Loucy (cell line): ENCODE results near the gene SLAMF7.

Source experiments
- H2AFZ ChIP-seq: fragments of 200-600 bp; sonication (generic); 2 replicates; pipeline ENCODE4 v1.6.0; 2016; ENCODE audit warnings: antibody characterized with exemption, mild to moderate bottlenecking, low read length, moderate library complexity
- H3F3A ChIP-seq: fragments of 200-600 bp; 2 replicates; pipeline ENCODE4 v1.6.0; 2016; ENCODE audit warnings: antibody characterized with exemption, low read depth, mild to moderate bottlenecking
- H3K27me3 ChIP-seq: fragments of 200-600 bp; sonication (generic); 2 replicates; pipeline ENCODE4 v1.6.1; 2014; ENCODE audit warnings: low read length, mild to moderate bottlenecking; ENCODE audit not compliant: insufficient read depth, poor library complexity, severe bottlenecking
- H3K36me3 ChIP-seq: fragments of 200-600 bp; sonication (generic); 2 replicates; pipeline ENCODE4 v1.6.1; 2016; ENCODE audit warnings: low read length; ENCODE audit not compliant: insufficient read depth
- H3K4me1 ChIP-seq: fragments of 200-600 bp; sonication (generic); 2 replicates; pipeline ENCODE4 v1.5.1; 2014; ENCODE audit warnings: low read length, mild to moderate bottlenecking; ENCODE audit not compliant: insufficient read depth, poor library complexity, severe bottlenecking
- H3K4me2 ChIP-seq: fragments of 200-600 bp; sonication (generic); 2 replicates; pipeline ENCODE4 v1.6.0; 2014; ENCODE audit warnings: antibody characterized with exemption, low read length, low read depth, mild to moderate bottlenecking; ENCODE audit not compliant: poor library complexity, severe bottlenecking
- H3K4me3 ChIP-seq: fragments of 200-600 bp; sonication (generic); 2 replicates; pipeline ENCODE4 v1.5.1; 2014; ENCODE audit warnings: low read length, mild to moderate bottlenecking, mixed read lengths; ENCODE audit not compliant: poor library complexity, severe bottlenecking
- H3K79me2 ChIP-seq: fragments of 200-600 bp; sonication (generic); 2 replicates; pipeline ENCODE4 v1.6.1; 2014; ENCODE audit warnings: low read length; ENCODE audit not compliant: insufficient read depth
- H3K9ac ChIP-seq: fragments of 200-600 bp; sonication (generic); 2 replicates; pipeline ENCODE4 v1.6.0; 2014; ENCODE audit warnings: mild to moderate bottlenecking, low read depth, low read length, moderate library complexity; ENCODE audit not compliant: poor library complexity, severe bottlenecking
- H3K9me2 ChIP-seq: fragments of 200-600 bp; sonication (generic); replicated peaks from 2 replicates; pipeline ENCODE4 v1.6.1; 2016; ENCODE audit warnings: low read depth, low read length, mixed read lengths
- H3K9me3 ChIP-seq: fragments of 200-600 bp; sonication (generic); 2 replicates; pipeline ENCODE4 v1.6.1; 2014; ENCODE audit warnings: mild to moderate bottlenecking, antibody characterized with exemption, low read length, low read depth; ENCODE audit not compliant: insufficient read depth
- H4K20me1 ChIP-seq: fragments of 200-600 bp; sonication (generic); 2 replicates; pipeline ENCODE4 v1.6.0; 2014; ENCODE audit warnings: antibody characterized with exemption, low read length, mild to moderate bottlenecking; ENCODE audit not compliant: insufficient read depth, poor library complexity, severe bottlenecking
- EZH2phosphoT487 ChIP-seq: fragments of 200-600 bp; IDR thresholded peaks from 2 replicates; pipeline ENCODE4 v1.6.1; 2018; ENCODE audit warnings: antibody characterized with exemption, mild to moderate bottlenecking, moderate library complexity, borderline replicate concordance
- TF ChIP-seq, protein P1 (sequence below): fragments of 200-600 bp; sonication (generic); conservative IDR thresholded peaks from 2 replicates; pipeline ENCODE4 v1.5.1; 2014; ENCODE audit warnings: mild to moderate bottlenecking, antibody characterized with exemption, low read length

Gene SLAMF7

GRCh38 chr1:160761886-160762285 is 22.8 kb downstream of the SLAMF7 start:
- Histone ChIP-seq H3K79me2 (no peaks in the 10 kb centered on the region), H3F3A (no peaks in the 10 kb centered on the region), H3K27me3 (no peaks in the 10 kb centered on the region), H3K9ac (no peak overlapping the region), H3K4me3 (no peak overlapping the region), H2AFZ (no peak overlapping the region), H3K9me3 (no peaks in the 10 kb centered on the region), H3K4me1 (peaks cover 4% of the 10 kb centered on the region), H3K4me2 (no peak overlapping the region), H4K20me1 (no peaks in the 10 kb centered on the region), H3K36me3 (no peaks in the 10 kb centered on the region), H3K9me2 (no peaks in the 10 kb centered on the region)
- TF ChIP-seq, protein P1, sequence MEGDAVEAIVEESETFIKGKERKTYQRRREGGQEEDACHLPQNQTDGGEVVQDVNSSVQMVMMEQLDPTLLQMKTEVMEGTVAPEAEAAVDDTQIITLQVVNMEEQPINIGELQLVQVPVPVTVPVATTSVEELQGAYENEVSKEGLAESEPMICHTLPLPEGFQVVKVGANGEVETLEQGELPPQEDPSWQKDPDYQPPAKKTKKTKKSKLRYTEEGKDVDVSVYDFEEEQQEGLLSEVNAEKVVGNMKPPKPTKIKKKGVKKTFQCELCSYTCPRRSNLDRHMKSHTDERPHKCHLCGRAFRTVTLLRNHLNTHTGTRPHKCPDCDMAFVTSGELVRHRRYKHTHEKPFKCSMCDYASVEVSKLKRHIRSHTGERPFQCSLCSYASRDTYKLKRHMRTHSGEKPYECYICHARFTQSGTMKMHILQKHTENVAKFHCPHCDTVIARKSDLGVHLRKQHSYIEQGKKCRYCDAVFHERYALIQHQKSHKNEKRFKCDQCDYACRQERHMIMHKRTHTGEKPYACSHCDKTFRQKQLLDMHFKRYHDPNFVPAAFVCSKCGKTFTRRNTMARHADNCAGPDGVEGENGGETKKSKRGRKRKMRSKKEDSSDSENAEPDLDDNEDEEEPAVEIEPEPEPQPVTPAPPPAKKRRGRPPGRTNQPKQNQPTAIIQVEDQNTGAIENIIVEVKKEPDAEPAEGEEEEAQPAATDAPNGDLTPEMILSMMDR, result no peak
- no peak for TF ChIP-seq EZH2phosphoT487

DNA sequence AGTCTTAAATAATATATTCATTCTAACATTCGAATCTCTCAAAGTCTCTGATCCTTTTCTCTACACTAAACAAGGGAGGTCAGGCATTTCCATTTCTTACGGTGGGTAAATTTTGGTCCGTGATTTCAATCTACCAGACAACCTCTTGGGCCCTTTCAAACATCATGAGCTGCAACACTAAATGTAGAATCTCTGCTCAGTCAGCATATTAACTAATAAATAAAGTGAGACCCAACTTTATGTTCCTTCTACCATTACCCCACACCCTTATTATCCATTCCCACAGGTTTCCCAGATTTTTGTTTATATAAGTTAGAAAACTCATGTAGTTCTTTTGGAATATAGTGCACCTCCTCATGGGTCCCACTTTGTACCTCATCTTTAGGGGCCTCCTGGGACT is 24.9 kb downstream of the SLAMF7 start:
- no peaks in the 10 kb centered on the region for H3K27me3 ChIP-seq
- H3K4me3 ChIP-seq, result no peak overlapping the region
- H3K79me2 ChIP-seq, result no peaks in the 10 kb centered on the region
- H3K9me3 ChIP-seq, result no peaks in the 10 kb centered on the region
- no peaks in the 10 kb centered on the region for H3K36me3 ChIP-seq
- peaks cover 17% of the 10 kb centered on the region for H3K4me1 ChIP-seq
- H3F3A ChIP-seq, result no peaks in the 10 kb centered on the region
- TF ChIP-seq, protein P1, result no peak
- no peak for TF ChIP-seq EZH2phosphoT487
- no peak overlapping the region for H3K9ac ChIP-seq
- H4K20me1 ChIP-seq, result no peaks in the 10 kb centered on the region
- no peak overlapping the region for H2AFZ ChIP-seq
- H3K4me2 ChIP-seq, result no peak overlapping the region
- no peaks in the 10 kb centered on the region for H3K9me2 ChIP-seq

- Histone ChIP-seq H3K9me2 (no peaks in the 10 kb centered on the region), H3F3A (no peaks in the 10 kb centered on the region), H3K9ac (peak overlapping the region; percentile 58), H3K4me3 (peak overlapping the region; percentile 58), H3K4me2 (peak overlapping the region; percentile 76), H3K79me2 (no peaks in the 10 kb centered on the region), H3K9me3 (no peaks in the 10 kb centered on the region), H4K20me1 (no peaks in the 10 kb centered on the region), H2AFZ (peak overlapping the region; percentile 81), H3K36me3 (no peaks in the 10 kb centered on the region), H3K27me3 (no peaks in the 10 kb centered on the region), H3K4me1 (peaks cover 17% of the 10 kb centered on the region)
- TF ChIP-seq, protein P1, result no peak
- no peak for TF ChIP-seq EZH2phosphoT487
Measured at GRCh38 chr1:160767395-160768294, 28.6 kb downstream of the SLAMF7 start.
